Upper lobe of left lung (tissue), 4 donors: ENCODE results near the gene SLC35G3.
"Not testable (repeated sequence)": the region's sequence is repeated elsewhere in the genome, so short reads cannot be mapped to it uniquely, and the experiment has no call there.

Experiments
- POLR2A ChIP-seq, 4 donors: fragments of 450-650 bp; IDR thresholded peaks; one replicate each; pipeline ENCODE4 v1.5.1; 2016 to 2017; ENCODE audit warnings: antibody characterized with exemption in 4 of 4, mild to moderate bottlenecking in 2 of 4
- POLR2AphosphoS5 ChIP-seq, 2 donors: sonication (generic); formaldehyde crosslinking; IDR thresholded peaks; one replicate each; pipeline ENCODE4 v1.5.1; 2017; ENCODE audit warnings: antibody characterized with exemption in 2 of 2
- TF ChIP-seq, protein P1 (sequence below), 6 experiments: fragments of 450-650 bp in 4 of 6; fragments of 200-600 bp in 2 of 6; sonication (generic) in 2 of 6; IDR thresholded peaks; one replicate each; pipeline ENCODE4 v1.5.1; 2016 to 2019; ENCODE audit warnings: antibody characterized with exemption in 6 of 6

DNA sequence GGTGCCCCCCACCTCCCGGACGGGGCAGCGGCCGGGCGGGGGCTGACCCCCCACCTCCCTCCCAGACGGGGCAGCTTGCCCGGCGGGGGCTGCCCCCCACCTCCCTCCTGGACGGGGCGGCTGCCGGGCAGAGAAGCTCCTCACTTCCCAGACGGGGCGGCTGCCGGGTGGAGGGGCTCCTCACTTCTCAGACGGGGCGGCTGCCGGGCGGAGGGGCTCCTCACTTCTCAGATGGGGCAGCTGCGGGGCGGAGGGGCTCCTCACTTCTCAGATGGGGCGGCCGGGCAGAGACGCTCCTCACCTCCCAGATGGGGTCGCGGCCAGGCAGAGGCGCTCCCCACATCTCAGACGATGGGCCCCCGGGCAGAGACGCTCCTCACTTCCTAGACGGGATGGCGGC, 869 bp upstream of the SLC35G3 start:
- TF ChIP-seq, protein P1, sequence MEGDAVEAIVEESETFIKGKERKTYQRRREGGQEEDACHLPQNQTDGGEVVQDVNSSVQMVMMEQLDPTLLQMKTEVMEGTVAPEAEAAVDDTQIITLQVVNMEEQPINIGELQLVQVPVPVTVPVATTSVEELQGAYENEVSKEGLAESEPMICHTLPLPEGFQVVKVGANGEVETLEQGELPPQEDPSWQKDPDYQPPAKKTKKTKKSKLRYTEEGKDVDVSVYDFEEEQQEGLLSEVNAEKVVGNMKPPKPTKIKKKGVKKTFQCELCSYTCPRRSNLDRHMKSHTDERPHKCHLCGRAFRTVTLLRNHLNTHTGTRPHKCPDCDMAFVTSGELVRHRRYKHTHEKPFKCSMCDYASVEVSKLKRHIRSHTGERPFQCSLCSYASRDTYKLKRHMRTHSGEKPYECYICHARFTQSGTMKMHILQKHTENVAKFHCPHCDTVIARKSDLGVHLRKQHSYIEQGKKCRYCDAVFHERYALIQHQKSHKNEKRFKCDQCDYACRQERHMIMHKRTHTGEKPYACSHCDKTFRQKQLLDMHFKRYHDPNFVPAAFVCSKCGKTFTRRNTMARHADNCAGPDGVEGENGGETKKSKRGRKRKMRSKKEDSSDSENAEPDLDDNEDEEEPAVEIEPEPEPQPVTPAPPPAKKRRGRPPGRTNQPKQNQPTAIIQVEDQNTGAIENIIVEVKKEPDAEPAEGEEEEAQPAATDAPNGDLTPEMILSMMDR (IDR thresholded peaks at IDR 0.05): not testable (repeated sequence)
- not testable (repeated sequence) for TF ChIP-seq POLR2A, POLR2AphosphoS5 (IDR thresholded peaks at IDR 0.05)
